Endodermal cell (in vitro differentiated cells): ENCODE measurements around the gene NLRP12. TPM values are rescaled to one million over a fixed set of nuclear protein-coding genes. Genes with fewer than 3 reads are reported as not detected.
A peak's percentile ranks its signal among the peaks of the same experiment; 100 is the strongest.
"Not testable (repeated sequence)": the region's sequence is repeated elsewhere in the genome, so short reads cannot be mapped to it uniquely, and the experiment has no call there.

ENCODE experiments used
- DNase-seq: peaks from one replicate; pipeline ENCODE4 v3.0.0-alpha.2; 2017
- H3K27ac ChIP-seq: 2 replicates; pipeline ENCODE4 v1.5.1; 2013; ENCODE audit warnings: mild to moderate bottlenecking, low read depth, low read length, moderate library complexity
- H3K27me3 ChIP-seq: 2 replicates; pipeline ENCODE4 v1.6.1; 2013; ENCODE audit warnings: mild to moderate bottlenecking, low read length, moderate library complexity; ENCODE audit not compliant: insufficient read depth, control insufficient read depth, poor library complexity, severe bottlenecking
- H3K36me3 ChIP-seq: 2 replicates; pipeline ENCODE4 v1.7.0; 2013; ENCODE audit warnings: mild to moderate bottlenecking, low read length, moderate library complexity; ENCODE audit not compliant: control insufficient read depth, insufficient read depth
- H3K4me1 ChIP-seq: one replicate; pipeline ENCODE4 v1.7.0; 2013; ENCODE audit warnings: low read length; ENCODE audit not compliant: control insufficient read depth, insufficient read depth
- H3K4me3 ChIP-seq: 2 replicates; pipeline ENCODE4 v1.5.1; 2013; ENCODE audit warnings: mild to moderate bottlenecking, low read length, moderate library complexity
- H3K9ac ChIP-seq: 2 replicates; pipeline ENCODE4 v1.6.1; 2013; ENCODE audit warnings: mild to moderate bottlenecking, low read length, moderate library complexity; ENCODE audit not compliant: poor library complexity, severe bottlenecking; ENCODE audit errors: extremely low read depth
- H3K9me3 ChIP-seq: 2 replicates; pipeline ENCODE4 v1.6.1; 2013; ENCODE audit warnings: mild to moderate bottlenecking, low read length, moderate library complexity; ENCODE audit not compliant: control insufficient read depth
- H3K27ac Mint-ChIP-seq: 2 replicates; pipeline ENCODE4 v1.8.0; 2020; ENCODE audit warnings: mixed read lengths
- H3K27me3 Mint-ChIP-seq: 2 replicates; pipeline ENCODE4 v1.8.0; 2021; ENCODE audit warnings: mild to moderate bottlenecking, mixed read lengths; ENCODE audit not compliant: insufficient read depth
- H3K36me3 Mint-ChIP-seq: 2 replicates; pipeline ENCODE4 v1.8.0; 2020; ENCODE audit warnings: low read depth, mixed read lengths
- H3K4me1 Mint-ChIP-seq: 2 replicates; pipeline ENCODE4 v1.8.0; 2020; ENCODE audit warnings: mixed read lengths
- H3K4me3 Mint-ChIP-seq: 2 replicates; pipeline ENCODE4 v1.8.0; 2020; ENCODE audit warnings: mild to moderate bottlenecking, moderate library complexity, mixed read lengths
- H3K9me3 Mint-ChIP-seq: 2 replicates; pipeline ENCODE4 v1.8.0; 2020; ENCODE audit warnings: mild to moderate bottlenecking, mixed read lengths
- WGBS, 2 experiments: methylation state at CpG; one replicate each; pipeline versions ENCODE4 v1.1.5 to v1.1.7; 2013; ENCODE audit warnings: missing lambda C conversion rate in 2 of 2, mixed read lengths in 1 of 2; ENCODE audit not compliant: insufficient coverage in 1 of 2, insufficient read length in 1 of 2; 5-methylcytosine and 5-hydroxymethylcytosine counted together
- total RNA-seq, 2 donors: library from RNA; stranded (reverse); fragmentation: NEBNext Ultra II Directional in 1 of 2; extraction: Animal tissue kit (Norgen Biotek cat#: 25700) in 1 of 2; gene quantifications; 2 replicates in 1 of 2; 3 replicates in 1 of 2; pipeline ENCODE4 v1.2.1, GENCODE V29; 2021
- TF ChIP-seq, protein P1 (sequence below): fragments of 200-600 bp; sonication (generic); conservative IDR thresholded peaks from 2 replicates; pipeline ENCODE4 v1.5.0; 2021; ENCODE audit warnings: antibody characterized with exemption, mild to moderate bottlenecking

Gene NLRP12
- total RNA-seq, 2 donors from 2014 or later = 0.20 to 2.6 TPM

DNA sequence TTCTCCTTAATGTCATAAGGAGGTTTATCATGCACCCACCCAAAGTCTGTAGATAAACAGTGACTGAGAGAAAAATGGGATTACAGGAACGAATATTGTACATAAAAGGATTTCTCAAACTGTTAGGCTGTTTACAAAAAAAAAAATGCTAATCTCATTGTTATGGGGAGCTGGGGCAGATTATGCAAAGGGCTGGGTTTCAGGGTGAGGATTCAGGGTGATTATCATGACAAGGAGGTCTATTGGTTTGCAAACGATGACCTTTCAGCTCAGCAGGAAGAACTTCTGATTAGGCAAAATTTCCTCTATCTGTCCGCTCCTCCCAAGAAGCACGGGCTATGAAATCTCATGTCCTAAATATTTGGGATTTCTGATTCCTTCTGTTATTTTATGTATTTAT lies 41.4 kb downstream of the NLRP12 start:
- Mint-ChIP-seq H3K4me3 (no peak overlapping the region), H3K27ac (peak overlapping the region; percentile 57), H3K9me3 (peaks cover 34% of the 10 kb centered on the region), H3K36me3 (peaks cover 4% of the 10 kb centered on the region), H3K4me1 (peaks cover 10% of the 10 kb centered on the region), H3K27me3 (no peaks in the 10 kb centered on the region)
- TF ChIP-seq, protein P1, sequence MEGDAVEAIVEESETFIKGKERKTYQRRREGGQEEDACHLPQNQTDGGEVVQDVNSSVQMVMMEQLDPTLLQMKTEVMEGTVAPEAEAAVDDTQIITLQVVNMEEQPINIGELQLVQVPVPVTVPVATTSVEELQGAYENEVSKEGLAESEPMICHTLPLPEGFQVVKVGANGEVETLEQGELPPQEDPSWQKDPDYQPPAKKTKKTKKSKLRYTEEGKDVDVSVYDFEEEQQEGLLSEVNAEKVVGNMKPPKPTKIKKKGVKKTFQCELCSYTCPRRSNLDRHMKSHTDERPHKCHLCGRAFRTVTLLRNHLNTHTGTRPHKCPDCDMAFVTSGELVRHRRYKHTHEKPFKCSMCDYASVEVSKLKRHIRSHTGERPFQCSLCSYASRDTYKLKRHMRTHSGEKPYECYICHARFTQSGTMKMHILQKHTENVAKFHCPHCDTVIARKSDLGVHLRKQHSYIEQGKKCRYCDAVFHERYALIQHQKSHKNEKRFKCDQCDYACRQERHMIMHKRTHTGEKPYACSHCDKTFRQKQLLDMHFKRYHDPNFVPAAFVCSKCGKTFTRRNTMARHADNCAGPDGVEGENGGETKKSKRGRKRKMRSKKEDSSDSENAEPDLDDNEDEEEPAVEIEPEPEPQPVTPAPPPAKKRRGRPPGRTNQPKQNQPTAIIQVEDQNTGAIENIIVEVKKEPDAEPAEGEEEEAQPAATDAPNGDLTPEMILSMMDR = no peak
- Histone ChIP-seq H3K4me1 (no peaks in the 10 kb centered on the region), H3K27me3 (no peaks in the 10 kb centered on the region), H3K4me3 (no peak overlapping the region), H3K9ac (no peak overlapping the region), H3K9me3 (no peaks in the 10 kb centered on the region), H3K27ac (no peak overlapping the region), H3K36me3 (no peaks in the 10 kb centered on the region)
- WGBS, 2 experiments = 63 to 84% methylated on average over 2 to 4 of the region's 4 CpGs
- peak; percentile 61 for DNase-seq

DNA sequence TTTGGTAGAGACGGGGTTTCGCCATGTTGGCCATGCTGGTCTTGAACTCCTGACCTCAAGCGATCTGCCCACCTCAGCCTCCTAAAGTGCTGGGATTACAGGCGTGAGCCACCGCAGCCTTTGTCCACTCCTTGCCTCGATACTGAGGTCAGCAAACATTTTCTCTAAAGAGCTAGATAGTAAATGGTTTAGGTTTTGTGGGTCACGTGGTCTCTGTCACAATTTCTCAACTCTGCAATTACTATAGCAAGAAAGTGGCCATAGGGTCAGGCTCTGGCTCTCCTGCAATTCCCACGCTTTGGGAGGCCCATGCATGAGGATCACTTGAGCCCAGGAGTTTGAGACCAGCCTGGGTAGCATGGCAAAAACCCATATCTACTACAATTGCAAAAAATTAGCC lies 42.8 kb downstream of the NLRP12 start:
- not testable (repeated sequence) for H3K27ac ChIP-seq, H3K4me3 ChIP-seq, DNase-seq, H3K9ac ChIP-seq, H3K27ac Mint-ChIP-seq, H3K9me3 ChIP-seq, H3K27me3 ChIP-seq, H3K4me1 ChIP-seq, H3K4me3 Mint-ChIP-seq, H3K36me3 Mint-ChIP-seq, H3K36me3 ChIP-seq, H3K27me3 Mint-ChIP-seq
- Mint-ChIP-seq H3K4me1 (peaks cover 12% of the 10 kb centered on the region), H3K9me3 (peaks cover 32% of the 10 kb centered on the region)
- WGBS, 2 experiments = 84 to 95% methylated on average over 4 to 8 of the region's 8 CpGs

DNA sequence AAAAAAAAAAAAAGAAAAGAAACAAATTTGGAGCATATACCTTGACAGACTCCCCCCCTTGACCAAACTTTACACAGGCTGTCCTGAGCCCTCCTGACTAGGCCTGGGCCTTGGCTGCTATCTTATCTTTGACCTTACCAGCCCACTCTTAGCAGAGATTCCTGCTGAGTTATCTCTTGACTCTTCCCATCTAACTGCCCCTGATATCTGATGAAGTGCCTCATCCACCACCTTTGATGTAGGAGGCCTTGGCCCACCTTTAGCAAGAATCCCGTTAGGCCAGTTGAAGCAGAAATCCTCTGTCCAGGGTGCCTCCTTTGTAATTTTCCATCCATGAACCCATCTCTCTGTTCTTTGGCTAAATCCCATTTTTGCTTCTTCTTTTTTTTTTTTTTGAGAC lies 43.6 kb downstream of the NLRP12 start:
- peak; percentile 61 for DNase-seq
- Histone ChIP-seq H3K9me3 (no peaks in the 10 kb centered on the region), H3K27ac (no peak overlapping the region), H3K27me3 (no peaks in the 10 kb centered on the region), H3K9ac (no peak overlapping the region), H3K4me3 (no peak overlapping the region), H3K4me1 (no peaks in the 10 kb centered on the region), H3K36me3 (no peaks in the 10 kb centered on the region)
- H3K4me1 Mint-ChIP-seq = peaks cover 11% of the 10 kb centered on the region
- H3K36me3 Mint-ChIP-seq = peaks cover 2% of the 10 kb centered on the region
- no peak overlapping the region for H3K4me3 Mint-ChIP-seq
- H3K9me3 Mint-ChIP-seq = peaks cover 30% of the 10 kb centered on the region
- TF ChIP-seq, protein P1 = no peak
- peak overlapping the region; percentile 31 for H3K27ac Mint-ChIP-seq
- no peaks in the 10 kb centered on the region for H3K27me3 Mint-ChIP-seq
- 33 to 60% methylated on average over 1 of the region's 1 CpG for WGBS, 2 experiments

DNA sequence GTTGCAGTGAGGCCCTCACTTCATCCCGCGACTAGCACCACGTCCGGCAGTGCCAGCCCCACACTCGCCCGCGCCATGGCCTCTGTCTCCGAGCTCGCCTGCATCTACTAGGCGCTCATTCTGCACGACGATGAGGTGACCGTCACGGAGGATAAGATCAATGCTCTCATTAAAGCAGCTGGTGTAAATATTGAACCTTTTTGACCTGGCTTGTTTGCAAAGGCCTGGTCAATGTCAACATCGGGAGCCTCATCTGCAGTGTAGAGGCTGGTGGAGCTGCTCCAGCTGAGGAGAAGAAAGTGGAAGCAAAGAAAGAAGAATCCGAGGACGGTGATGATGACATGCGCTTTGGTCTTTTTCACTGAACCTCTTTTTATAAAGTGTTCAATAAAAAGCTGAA lies 48.6 kb downstream of the NLRP12 start:
- Histone ChIP-seq H3K9me3 (no peaks in the 10 kb centered on the region), H3K4me1 (no peaks in the 10 kb centered on the region), H3K27ac (no peak overlapping the region), H3K27me3 (no peaks in the 10 kb centered on the region), H3K4me3 (no peak overlapping the region), H3K36me3 (no peaks in the 10 kb centered on the region), H3K9ac (peak overlapping the region; percentile 62)
- H3K9me3 Mint-ChIP-seq = no peaks in the 10 kb centered on the region
- no peak for DNase-seq
- H3K36me3 Mint-ChIP-seq = no peaks in the 10 kb centered on the region
- H3K4me3 Mint-ChIP-seq = no peak overlapping the region
- H3K27ac Mint-ChIP-seq = peak overlapping the region; percentile 97
- WGBS, 2 experiments = 82 to 88% methylated on average over 12 to 18 of the region's 18 CpGs
- H3K27me3 Mint-ChIP-seq = no peaks in the 10 kb centered on the region
- TF ChIP-seq, protein P1 = no peak
- H3K4me1 Mint-ChIP-seq = peaks cover 36% of the 10 kb centered on the region

DNA sequence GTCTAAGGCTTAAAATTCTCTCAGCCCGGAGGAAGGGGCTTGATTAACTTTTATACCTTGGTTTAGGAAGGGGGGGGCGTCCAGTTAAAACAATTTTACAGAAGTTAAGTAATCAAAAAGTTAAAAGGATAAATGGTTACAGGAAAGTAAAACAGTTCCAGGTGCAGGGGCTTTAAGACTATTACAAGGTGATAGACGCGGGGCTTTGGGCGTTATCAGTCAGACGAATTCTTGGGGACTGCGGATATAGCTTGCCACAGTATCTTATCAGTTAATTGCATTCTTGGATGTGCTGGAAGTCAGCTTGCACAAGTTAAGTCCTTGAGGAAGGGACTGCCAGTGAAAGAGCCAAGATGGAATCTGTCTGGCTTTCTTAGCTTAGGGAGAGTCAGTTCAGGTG lies 49.6 kb downstream of the NLRP12 start:
- H3K4me3 Mint-ChIP-seq = peak overlapping the region; percentile 24
- H3K4me1 ChIP-seq, H3K27me3 Mint-ChIP-seq, H3K27me3 ChIP-seq, H3K36me3 ChIP-seq, DNase-seq, H3K9me3 ChIP-seq, H3K4me3 ChIP-seq, H3K9me3 Mint-ChIP-seq, H3K27ac ChIP-seq, H3K36me3 Mint-ChIP-seq: not testable (repeated sequence)
- H3K27ac Mint-ChIP-seq = peak overlapping the region; percentile 97
- 35% methylated on average over 2 of the region's 7 CpGs; no CpG with 5 or more reads in 1 of the 2 experiments for WGBS, 2 experiments
- H3K9ac ChIP-seq = peak overlapping the region; percentile 68
- peaks cover 36% of the 10 kb centered on the region for H3K4me1 Mint-ChIP-seq
